ENCODE results near the gene FOXN3.
"Not testable (repeated sequence)": the region's sequence is repeated elsewhere in the genome, so short reads cannot be mapped to it uniquely, and the experiment has no call there.

FOXN3 gene

GRCh38 chr14:89304972-89305703, 111.9 kb downstream of the FOXN3 start:
- no peak for DNase-seq (ENCODE audit: low read depth in 1 of 2, low spot score in 1 of 2)

GRCh38 chr14:89304561-89304960, 112.5 kb downstream of the FOXN3 start:
- no peak for DNase-seq (ENCODE audit: low read depth in 1 of 2, low spot score in 1 of 2)

- no peak for DNase-seq (ENCODE audit: low read depth in 1 of 2, low spot score in 1 of 2)
Measured at GRCh38 chr14:89303456-89304435, 113.3 kb downstream of the FOXN3 start.

GRCh38 chr14:89302396-89302950, 114.6 kb downstream of the FOXN3 start:
- no peak for DNase-seq (ENCODE audit: low read depth in 1 of 2, low spot score in 1 of 2)

- DNase-seq (ENCODE audit: low read depth in 1 of 2, low spot score in 1 of 2): no peak
Measured at GRCh38 chr14:89299587-89299986, 117.4 kb downstream of the FOXN3 start.

- no peak for DNase-seq (ENCODE audit: low read depth in 1 of 2, low spot score in 1 of 2)
Measured at GRCh38 chr14:89298056-89298834, 118.8 kb downstream of the FOXN3 start.

- DNase-seq (ENCODE audit: low read depth in 1 of 2, low spot score in 1 of 2): no peak
Measured at GRCh38 chr14:89296281-89296745, 120.7 kb downstream of the FOXN3 start.

GRCh38 chr14:89294872-89295271, 122.2 kb downstream of the FOXN3 start:
- no peak for DNase-seq (ENCODE audit: low read depth in 1 of 2, low spot score in 1 of 2)

- not testable (repeated sequence) for DNase-seq (ENCODE audit: low read depth in 1 of 2, low spot score in 1 of 2)
Measured at GRCh38 chr14:89294469-89294868, 122.6 kb downstream of the FOXN3 start.

- no peak for DNase-seq (ENCODE audit: low read depth in 1 of 2, low spot score in 1 of 2)
Measured at GRCh38 chr14:89294060-89294459, 123.0 kb downstream of the FOXN3 start.

- DNase-seq (ENCODE audit: low read depth in 1 of 2, low spot score in 1 of 2): no peak
Measured at GRCh38 chr14:89293314-89293916, 123.6 kb downstream of the FOXN3 start.

- no peak for DNase-seq (ENCODE audit: low read depth in 1 of 2, low spot score in 1 of 2)
Measured at GRCh38 chr14:89292579-89293313, 124.3 kb downstream of the FOXN3 start.

- DNase-seq (ENCODE audit: low read depth in 1 of 2, low spot score in 1 of 2): no peak
Measured at GRCh38 chr14:89291351-89291940, 125.6 kb downstream of the FOXN3 start.

GRCh38 chr14:89290813-89291212, 126.2 kb downstream of the FOXN3 start:
- no peak for DNase-seq (ENCODE audit: low read depth in 1 of 2, low spot score in 1 of 2)

- no peak for DNase-seq (ENCODE audit: low read depth in 1 of 2, low spot score in 1 of 2)
Measured at GRCh38 chr14:89289477-89289876, 127.6 kb downstream of the FOXN3 start.

- no peak for DNase-seq (ENCODE audit: low read depth in 1 of 2, low spot score in 1 of 2)
Measured at GRCh38 chr14:89288114-89288513, 128.9 kb downstream of the FOXN3 start.

- DNase-seq (ENCODE audit: low read depth in 1 of 2, low spot score in 1 of 2): no peak
Measured at GRCh38 chr14:89284333-89285058, 132.5 kb downstream of the FOXN3 start.

GRCh38 chr14:89283327-89284060, 133.5 kb downstream of the FOXN3 start:
- no peak for DNase-seq (ENCODE audit: low read depth in 1 of 2, low spot score in 1 of 2)
